Fibroblast of villous mesenchyme (primary cell): ENCODE data around the gene EFCAB11. TPM values are rescaled to one million over a fixed set of nuclear protein-coding genes. Genes with fewer than 3 reads are reported as not detected.
A peak's percentile ranks its signal among the peaks of the same experiment; 100 is the strongest.

Experiments
- DNase-seq: peaks from one replicate; pipeline ENCODE4 v3.0.0-alpha.2; 2010; ENCODE audit warnings: low read depth
- H3K4me3 ChIP-seq: 2 replicates; pipeline ENCODE4 v1.5.1; 2011; ENCODE audit warnings: low read depth, mild to moderate bottlenecking, low read length
- CTCF ChIP-seq: IDR thresholded peaks from 2 replicates; pipeline ENCODE4 v1.5.1; 2012; ENCODE audit warnings: low read depth, mild to moderate bottlenecking, low read length; ENCODE audit not compliant: insufficient read depth
- total RNA-seq: library from RNA; depleted of rRNA; stranded (reverse); fragments of >200 nt; gene quantifications from 2 replicates; pipeline ENCODE4 v1.2.3, GENCODE V29; 2012

The EFCAB11 gene
- total RNA-seq, 1 donor, result 5.2 TPM

GRCh38 chr14:89787525-89787924 lies 167.0 kb downstream of the EFCAB11 start:
- no peak for TF ChIP-seq CTCF
- no peak for DNase-seq
- no peak overlapping the region for H3K4me3 ChIP-seq

- TF ChIP-seq CTCF, result no peak
- no peak for DNase-seq
- H3K4me3 ChIP-seq, result no peak overlapping the region
These were observed 173.5 kb downstream of the EFCAB11 start for GRCh38 chr14:89781046-89781445.

- H3K4me3 ChIP-seq, result no peak overlapping the region
- no peak for DNase-seq
- no peak for TF ChIP-seq CTCF
These were observed 174.8 kb downstream of the EFCAB11 start for GRCh38 chr14:89779707-89780106.

- no peak for TF ChIP-seq CTCF
- DNase-seq, result no peak
- no peak overlapping the region for H3K4me3 ChIP-seq
These were observed 178.6 kb downstream of the EFCAB11 start for GRCh38 chr14:89775946-89776345.

GRCh38 chr14:89775151-89775550 lies 179.4 kb downstream of the EFCAB11 start:
- DNase-seq, result no peak
- no peak for TF ChIP-seq CTCF
- no peak overlapping the region for H3K4me3 ChIP-seq

GRCh38 chr14:89773644-89774316 lies 180.8 kb downstream of the EFCAB11 start:
- DNase-seq, result peak; percentile 27
- no peak for TF ChIP-seq CTCF
- no peak overlapping the region for H3K4me3 ChIP-seq

GRCh38 chr14:89773151-89773550 lies 181.4 kb downstream of the EFCAB11 start:
- no peak for TF ChIP-seq CTCF
- no peak for DNase-seq
- no peak overlapping the region for H3K4me3 ChIP-seq
